ENCODE measurements around the gene EFCAB6.

DNA sequence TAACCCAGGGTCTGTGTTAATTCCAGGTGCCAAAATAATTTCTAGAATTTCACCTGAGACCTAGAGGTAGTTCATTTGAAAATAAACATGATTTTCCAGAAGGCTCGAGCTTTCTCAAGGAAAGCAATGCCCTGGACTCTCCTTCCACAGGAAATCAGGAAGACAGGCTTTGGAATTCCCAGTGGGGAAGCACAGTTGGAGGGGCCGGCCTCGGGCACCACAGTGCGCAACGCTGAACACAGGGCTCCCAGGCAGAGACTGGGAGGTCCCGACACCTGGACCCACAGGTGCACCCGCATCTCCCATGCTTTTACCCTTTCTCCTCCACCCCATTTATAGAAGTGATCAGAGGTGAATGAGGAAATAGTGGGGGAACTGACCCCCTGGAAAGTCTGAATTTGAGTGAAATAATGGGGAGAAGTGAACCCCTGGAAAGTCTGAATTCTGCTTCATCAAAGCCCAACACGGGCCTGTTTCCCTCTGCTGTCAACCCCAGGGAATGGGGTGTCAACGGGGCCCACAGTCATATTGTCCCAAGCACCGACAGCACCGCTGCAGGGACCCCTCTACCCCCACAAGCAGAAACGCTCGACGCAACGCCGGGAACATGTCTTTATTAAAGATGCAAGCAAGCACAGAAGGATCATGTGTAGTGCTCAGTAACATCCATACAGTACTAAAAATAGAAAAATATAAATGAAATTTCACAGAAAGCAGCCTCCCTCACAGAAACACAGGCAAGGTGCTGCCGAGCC lies 12.0 kb upstream of the EFCAB6 start:
- TF ChIP-seq POLR2A (IDR thresholded peaks at IDR 0.05), result no peak
- TF ChIP-seq, protein P1, sequence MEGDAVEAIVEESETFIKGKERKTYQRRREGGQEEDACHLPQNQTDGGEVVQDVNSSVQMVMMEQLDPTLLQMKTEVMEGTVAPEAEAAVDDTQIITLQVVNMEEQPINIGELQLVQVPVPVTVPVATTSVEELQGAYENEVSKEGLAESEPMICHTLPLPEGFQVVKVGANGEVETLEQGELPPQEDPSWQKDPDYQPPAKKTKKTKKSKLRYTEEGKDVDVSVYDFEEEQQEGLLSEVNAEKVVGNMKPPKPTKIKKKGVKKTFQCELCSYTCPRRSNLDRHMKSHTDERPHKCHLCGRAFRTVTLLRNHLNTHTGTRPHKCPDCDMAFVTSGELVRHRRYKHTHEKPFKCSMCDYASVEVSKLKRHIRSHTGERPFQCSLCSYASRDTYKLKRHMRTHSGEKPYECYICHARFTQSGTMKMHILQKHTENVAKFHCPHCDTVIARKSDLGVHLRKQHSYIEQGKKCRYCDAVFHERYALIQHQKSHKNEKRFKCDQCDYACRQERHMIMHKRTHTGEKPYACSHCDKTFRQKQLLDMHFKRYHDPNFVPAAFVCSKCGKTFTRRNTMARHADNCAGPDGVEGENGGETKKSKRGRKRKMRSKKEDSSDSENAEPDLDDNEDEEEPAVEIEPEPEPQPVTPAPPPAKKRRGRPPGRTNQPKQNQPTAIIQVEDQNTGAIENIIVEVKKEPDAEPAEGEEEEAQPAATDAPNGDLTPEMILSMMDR (IDR thresholded peaks at IDR 0.05), result no peak
